Stimulated activated CD8-positive, alpha-beta memory T cell treated with anti-CD3 and anti-CD28 coated beads, Interleukin-7, amount 100 ng/mL, for 4 hours (primary cell): ENCODE data around the gene TM9SF4.
"Not testable (repeated sequence)": the region's sequence is repeated elsewhere in the genome, so short reads cannot be mapped to it uniquely, and the experiment has no call there.

Experiments used
- DNase-seq, 2 donors: peaks; one replicate each; pipeline ENCODE4 v3.0.0-alpha.2; 2020; ENCODE audit warnings: low read depth in 2 of 2

The TM9SF4 gene

DNA sequence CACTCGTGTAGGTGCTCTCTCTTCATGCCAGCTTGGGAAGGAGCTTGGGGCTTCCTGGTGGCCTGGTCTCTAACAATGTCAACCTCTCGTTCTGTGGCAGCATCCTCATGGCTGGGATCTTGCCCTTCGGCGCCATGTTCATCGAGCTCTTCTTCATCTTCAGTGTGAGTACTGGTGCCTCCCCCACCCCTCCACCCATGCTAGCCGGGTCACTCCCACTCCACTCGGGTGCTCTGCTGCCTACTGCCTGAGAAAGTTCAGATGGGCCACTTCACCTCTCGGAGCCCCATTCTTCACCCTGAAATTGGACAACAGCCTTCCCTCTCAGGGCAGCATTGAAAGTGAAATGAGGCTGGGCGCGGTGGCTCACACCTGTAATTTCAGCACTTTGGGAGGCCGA is 48.8 kb downstream of the TM9SF4 start:
- DNase-seq: no peak

DNA sequence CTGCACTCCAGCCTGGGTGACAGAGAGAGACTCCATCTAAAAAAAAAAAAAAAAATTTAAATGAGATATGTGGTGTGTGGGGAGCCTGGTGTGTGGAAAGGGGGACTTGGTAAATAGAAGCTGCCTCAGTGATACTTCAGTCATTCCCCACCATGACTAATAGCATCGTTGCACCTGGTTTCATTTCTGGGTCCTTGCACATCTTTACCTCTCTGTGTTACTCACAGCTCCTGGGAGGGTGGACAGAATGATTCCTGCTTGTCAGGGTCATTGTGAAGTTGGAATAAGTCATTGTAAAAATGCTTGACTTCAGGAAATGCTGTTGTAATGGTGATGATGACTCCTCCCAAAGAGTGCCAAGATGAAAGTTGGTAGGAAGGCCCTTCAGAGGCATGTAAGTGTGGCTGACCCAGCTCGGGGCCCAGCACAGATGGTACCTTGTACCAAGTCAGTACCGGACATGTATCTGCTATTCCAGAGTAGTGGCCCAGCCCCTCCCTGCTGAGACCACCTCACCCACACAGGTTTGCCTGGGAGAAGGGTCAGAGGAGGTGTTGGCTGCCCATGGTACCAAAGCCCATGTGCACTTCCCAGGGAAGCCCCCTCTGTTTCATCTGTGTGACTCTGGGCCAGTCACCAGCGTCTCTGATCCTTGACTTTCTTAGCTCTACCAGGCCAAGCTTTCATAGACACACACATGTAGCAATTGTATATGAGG is 49.6 kb downstream of the TM9SF4 start:
- DNase-seq: no peak

DNA sequence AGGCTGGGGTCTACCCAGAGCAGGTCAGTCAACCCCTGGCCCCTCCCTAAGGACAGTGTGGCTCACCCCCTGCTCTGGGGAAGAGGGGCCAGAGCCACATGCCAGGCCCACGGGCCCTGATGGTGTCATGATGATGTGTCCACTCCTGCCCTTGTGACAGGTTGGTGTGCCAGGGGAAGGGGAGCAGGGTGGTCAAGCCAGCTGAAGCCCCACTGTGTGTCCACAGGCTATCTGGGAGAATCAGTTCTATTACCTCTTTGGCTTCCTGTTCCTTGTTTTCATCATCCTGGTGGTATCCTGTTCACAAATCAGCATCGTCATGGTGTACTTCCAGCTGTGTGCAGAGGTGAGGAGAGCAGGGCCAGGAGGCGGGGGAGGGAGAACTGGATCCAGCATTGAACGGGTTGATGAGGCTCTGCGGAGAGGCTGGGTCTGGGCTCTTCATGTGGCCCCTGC is 50.3 kb downstream of the TM9SF4 start:
- no peak for DNase-seq

DNA sequence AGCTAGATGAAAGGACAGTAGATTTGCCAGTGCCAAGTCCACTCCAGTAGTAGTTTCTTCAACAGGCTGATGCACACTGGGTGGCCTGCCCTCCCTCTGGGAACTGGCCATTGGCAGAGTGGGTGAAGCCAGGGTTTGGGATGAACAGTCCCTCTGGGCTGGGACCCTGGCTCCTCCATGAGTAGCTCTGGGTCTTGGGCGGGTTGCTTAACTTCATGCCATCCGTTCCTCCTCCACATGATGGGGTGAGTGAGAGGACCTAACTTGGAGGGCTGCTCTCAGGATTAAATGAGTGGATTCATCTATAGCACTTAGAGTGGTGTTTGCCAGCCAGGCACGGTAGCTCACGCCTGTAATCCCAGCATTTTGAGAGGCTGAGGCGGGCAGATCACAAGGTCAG is 50.8 kb downstream of the TM9SF4 start:
- no peak for DNase-seq

DNA sequence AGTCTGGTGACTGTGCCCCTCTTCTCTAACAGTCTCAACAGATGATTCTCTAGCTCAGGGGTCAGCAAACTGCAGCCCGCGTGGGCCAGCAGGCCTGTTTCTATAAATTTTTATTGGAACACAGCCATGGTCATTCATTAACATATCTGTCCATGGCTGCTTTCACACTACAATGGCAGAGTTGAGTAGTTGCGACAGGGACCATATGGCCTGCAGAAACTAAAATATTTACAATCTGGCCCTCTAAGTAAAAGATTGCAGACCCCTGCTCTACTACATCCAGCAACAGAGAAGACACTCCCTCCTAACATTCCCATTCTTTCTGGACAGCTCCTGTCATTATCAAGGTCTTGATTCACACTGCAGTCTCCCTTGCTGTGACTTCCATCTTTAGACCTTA is 52.8 kb downstream of the TM9SF4 start:
- DNase-seq: no peak

DNA sequence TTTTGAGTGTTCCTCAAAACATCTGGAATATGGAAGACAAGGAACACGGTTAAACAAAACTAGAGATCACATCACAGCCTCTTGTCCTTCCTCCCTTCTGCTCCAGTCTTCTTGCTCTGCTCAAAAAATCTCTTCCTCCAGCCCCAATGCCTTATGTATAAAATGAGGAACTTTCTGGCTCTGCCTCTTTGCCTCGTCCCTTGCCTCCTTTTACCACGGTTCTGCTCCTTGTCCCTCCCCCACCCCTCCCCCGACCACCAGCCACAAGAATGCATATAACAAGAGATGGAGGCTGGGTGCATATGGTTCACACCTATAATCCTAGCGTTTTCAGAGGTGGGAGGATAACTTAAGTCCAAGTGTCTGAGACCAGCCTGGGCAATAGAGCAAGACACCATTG is 54.4 kb downstream of the TM9SF4 start:
- no peak for DNase-seq

DNA sequence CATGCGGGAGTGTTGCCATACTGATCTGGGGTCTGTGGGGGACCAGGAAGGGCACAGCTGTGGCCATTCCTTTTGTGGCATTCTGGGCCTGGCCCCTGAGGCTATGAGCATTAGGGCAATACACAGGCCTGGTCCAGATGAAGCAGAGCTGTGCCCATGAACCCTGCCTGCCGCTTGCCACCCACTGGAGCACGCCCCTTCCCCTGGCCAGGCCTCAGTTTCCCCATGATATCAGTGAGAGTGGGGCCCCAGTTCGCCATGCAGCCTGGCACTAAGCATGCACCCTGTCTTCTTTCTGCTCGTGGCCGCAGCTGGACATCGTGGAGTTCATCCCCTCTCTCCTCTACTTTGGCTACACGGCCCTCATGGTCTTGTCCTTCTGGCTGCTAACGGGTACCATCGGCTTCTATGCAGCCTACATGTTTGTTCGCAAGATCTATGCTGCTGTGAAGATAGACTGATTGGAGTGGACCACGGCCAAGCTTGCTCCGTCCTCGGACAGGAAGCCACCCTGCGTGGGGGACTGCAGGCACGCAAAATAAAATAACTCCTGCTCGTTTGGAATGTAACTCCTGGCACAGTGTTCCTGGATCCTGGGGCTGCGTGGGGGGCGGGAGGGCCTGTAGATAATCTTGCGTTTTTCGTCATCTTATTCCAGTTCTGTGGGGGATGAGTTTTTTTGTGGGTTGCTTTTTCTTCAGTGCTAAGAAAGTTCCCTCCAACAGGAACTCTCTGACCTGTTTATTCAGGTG is 55.6 kb downstream of the TM9SF4 start:
- no peak for DNase-seq

DNA sequence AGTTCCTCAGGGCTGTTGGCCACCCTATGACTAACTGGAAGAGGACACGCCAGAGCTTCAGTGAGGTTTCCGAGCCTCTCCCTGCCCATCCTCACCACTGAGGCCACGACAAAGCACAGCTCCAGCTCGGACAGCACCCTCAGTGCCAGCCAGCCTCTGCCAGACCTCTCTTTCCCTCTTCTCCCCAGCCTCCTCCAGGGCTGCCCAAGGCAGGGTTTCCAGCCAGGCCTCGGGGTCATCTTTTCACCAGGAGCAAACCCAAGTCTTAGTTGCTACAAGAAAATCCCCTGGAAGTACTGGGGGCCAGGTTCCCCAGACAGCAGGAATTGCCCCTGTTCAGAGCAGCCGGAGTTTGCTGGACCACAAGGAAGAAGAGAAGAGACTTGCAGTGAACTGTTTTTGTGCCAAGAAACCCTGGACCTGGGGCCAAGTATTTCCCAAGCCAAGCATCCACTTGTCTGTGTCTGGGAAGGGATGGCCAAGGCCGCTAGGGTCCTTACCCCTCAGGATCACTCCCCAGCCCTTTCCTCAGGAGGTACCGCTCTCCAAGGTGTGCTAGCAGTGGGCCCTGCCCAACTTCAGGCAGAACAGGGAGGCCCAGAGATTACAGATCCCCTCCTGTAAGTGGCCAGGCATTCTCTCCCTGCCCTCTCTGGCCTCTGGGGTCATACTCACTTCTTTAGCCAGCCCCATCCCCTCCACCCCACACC is 56.5 kb downstream of the TM9SF4 start:
- no peak for DNase-seq

DNA sequence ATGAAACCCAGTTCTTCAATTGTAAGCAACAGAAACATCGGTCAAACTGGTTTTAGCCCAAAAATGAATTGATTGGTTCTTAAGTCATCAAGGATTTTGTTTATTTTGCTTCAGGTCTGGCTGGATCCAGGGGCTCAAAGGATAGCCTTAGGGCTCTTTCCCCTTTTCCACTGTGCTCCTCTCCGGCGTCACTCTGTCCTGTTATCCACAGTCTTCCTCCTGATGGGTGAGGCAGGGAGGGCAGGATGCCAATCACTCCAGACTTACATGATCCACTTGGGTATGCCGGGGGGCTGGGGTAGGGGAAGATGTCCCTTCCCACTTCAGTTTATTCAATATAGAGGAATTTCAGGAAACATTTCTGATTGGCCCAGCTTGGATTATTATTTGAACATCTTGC is 58.0 kb downstream of the TM9SF4 start:
- DNase-seq: no peak

DNA sequence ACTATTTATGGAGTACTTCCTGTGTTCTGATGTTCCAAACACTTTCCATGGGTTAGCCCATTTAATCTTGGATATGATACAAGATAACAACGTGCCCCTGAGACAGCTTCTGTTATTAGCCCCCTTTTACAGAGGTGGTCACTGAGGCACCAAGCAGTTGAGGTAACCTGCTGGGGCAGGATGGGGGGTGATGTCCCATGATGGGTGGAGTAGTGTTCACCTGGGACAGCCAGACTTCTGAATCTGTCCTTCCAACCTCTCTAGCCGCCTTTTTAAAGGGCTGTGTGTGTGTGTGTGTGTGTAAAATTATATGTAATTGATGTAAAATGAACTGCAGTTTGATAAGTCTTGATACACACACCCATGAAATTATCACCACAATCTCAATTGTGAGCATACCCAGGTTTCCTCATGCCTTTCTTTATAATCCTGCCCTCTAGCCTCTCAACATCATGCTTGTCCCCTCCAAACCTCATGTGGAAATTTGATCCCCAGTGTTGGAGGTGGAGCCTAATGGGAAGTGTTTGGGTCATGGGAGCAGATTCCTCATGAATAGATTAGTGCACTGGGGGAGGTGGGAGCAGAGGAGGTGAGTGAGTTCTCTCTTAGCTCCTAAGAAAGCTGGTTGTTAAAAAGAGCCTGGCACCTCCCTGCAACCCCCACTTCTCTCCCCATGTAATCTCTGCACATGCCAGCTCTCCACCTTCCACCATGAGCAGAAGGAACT is 58.8 kb downstream of the TM9SF4 start:
- no peak for DNase-seq

DNA sequence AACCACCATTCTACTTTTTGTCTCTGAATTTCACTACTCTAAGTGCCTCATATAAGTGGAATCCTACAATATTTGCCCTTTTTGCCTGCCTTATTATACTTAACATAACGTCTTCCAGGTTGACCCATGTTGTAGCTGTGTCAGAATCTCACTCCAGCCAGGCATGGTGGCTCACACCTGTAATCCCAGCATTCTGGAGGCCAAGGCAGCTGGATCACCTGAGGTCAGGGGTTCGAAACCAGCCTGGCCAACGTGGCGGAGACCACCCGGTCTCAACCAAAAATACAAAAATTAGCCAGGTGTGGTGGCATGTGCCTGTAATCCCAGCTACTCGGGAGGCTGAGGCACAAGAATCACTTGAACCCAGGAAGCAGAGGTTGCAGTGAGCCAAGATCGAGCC is 68.2 kb downstream of the TM9SF4 start:
- DNase-seq: not testable (repeated sequence)

DNA sequence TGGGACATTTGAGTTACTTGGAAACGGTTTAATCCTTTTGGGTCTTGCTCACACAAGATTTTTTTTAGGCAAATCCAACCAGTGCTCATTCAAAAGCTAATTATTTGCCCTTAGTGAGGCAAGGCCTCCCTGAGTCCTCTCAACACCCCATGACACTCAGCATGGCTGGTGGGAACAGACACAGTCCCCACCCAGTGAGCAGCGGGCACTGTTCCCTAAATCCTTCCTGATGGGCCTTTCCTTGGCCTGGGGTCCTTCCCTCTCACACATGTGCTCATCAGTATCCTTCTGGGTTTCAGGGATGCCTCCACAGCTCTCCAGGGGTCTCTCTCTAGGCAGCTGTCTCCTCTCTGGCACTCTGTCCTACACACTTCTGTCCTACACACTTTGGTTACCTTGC is 70.0 kb downstream of the TM9SF4 start:
- DNase-seq: no peak

DNA sequence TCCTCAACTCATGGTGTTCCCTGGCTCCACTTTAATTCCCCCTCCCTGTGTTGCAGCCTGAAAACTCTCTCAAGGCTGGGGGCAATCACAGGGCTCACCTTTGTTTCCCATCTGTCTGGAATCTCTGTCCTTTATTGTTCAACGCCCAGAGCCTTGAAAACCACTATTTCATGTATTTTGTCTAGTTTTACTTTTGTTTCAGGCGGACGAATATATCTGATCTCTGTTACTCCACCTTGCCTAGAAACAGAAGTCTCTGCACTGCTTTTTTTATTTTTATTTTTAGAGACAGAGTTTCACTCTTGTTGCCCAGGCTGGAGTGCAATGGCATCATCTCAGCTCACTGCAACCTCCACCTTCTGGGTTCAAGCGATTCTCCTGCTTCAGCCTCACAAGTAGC is 70.4 kb downstream of the TM9SF4 start:
- DNase-seq: no peak

DNA sequence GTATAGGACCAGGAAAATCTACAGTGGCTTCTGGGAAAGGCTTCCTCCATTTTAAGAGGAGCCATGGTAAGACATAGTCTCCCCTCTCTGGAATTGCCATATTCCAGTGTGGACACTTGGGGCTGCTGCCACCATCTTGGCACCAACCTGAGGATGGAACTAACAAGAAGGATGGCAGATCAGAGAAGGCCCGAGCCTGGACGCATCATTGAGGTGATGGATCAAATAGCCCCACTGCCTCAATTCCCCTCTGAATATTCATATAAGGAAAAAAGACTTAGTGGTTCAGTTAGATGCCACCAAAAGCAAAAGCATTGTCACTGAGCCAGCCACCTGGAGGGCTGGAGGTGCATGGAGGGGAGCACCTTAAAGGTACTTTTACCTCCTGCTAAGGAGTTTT is 72.1 kb downstream of the TM9SF4 start:
- no peak for DNase-seq

DNA sequence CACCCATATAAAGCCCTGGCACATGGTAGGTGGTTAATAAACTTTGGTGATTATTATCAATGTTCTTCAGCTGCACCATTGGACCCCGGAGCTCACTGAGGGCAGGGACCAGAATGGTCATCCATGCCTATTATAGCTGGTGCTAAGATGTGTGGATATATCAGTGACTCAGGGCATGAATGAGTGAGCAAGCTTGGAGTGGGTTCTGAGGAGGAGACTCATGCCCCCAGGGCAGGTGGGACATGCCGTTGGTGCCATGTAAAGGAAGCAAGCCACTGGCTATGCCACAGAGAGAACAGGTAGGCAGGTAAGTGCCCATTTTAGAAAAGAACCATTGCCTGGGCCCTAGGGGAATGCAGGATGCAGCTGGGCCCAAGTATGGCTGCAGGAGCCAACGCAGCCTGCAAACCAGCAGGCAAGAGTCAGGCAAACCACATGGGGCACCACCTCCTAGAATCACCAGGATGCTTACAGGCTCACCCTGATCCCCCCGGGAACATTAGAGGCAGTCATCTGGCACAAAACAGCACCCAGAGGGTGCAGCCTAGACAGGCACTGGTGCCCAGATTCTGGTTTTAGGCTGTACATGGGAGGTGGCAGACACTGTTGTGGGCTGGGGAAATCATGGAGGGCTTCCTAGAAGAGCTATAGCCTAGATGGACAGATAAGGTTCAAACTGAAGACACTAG is 74.6 kb downstream of the TM9SF4 start:
- no peak for DNase-seq

DNA sequence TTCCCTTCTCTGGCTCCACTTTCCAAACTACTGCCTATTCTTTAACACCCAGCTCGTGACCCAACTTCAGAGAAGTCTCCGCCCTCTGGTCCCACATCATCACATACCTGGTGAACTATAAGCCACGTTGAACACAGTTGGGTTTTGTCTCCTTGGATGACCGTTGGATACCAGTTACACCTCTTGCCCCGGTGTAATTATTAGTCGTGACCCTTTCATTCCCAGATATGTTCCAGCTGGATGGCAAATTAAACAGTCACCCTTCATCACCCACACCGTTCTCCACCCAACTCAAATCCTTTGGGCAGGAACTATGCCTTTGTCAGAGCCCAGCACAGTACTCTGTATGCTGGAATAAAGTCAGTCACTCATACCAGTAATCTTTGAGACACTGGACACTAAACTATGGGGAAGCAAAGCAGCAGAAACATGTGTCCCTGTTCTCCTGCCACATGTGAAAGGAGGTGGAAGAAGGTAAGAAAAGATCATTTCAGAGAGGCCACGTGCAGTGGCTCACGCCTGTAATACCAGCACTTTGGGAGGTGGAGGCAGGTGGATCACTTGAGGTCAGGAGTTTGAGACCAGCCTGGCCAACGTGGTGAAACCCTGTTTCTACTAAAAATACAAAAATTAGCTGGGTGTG is 75.6 kb downstream of the TM9SF4 start:
- no peak for DNase-seq

DNA sequence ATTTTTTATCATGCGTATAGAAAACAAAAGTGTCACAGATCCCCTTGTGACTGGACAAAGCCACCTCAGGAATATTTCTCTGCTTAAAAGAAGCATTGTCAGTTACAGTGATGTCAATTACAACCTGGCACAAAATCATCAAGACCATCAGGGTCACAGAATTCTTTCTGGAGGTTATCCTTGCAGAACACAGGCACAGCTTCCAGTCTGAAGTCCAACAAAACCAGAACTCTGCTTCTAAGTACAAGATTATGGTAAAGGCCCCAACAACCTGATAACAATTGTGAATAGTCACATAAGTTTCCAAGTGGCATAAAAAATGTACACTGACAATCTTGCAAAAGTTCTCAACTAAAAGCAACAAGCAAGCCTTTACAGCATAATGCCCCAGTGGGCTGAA is 77.0 kb downstream of the TM9SF4 start:
- no peak for DNase-seq

DNA sequence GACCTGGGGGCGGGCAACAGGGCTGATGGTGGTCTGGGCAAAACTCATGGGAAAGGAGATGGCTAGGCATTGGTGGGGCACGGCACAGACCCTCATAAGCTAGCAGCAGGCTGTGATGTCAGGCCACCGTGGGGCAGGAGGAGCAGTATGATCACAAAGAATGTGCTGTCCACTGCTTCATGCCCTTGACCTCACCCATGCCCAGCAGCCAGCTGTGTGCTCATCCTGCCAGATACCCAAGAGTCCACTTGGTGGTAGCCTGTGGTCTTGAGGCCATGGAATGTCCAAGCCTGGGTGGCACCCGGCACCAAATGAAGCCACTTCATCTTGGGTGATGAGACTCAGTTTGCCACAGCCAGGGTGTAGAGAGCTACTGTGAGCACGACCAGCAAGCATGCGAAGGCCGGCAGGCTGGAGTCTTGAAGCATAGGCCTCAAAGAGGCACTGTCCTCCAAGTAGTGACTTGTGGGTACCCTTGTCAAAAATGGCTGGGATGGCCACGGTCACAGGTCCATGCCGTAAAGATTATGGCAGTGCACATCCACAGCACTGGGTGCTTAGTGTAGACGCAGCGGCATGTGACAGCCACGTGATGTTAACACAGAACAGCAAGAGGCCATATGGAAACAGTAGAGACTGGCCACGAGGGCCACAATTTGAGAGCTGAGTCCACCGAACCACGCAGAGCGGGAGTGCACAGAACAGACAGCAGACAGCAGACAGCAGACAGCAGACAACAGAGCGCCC is 79.0 kb downstream of the TM9SF4 start:
- no peak for DNase-seq

DNA sequence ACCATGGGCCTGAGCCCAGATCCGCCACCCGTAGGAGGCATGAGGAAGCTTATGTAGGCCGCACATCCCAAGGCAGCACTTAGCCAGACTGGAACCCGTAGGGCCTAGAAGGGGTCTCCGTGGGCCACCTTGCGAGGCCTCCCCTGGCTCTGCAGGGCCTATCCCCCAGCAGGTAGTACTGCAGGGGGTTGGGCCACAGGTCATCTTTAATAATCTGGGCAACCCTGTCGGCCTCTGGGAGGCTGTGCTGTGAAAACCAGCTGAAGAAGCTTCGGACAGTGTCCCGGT is 79.6 kb downstream of the TM9SF4 start:
- DNase-seq: no peak
